ENCODE measurements around the gene PHACTR1.

The PHACTR1 gene

DNA sequence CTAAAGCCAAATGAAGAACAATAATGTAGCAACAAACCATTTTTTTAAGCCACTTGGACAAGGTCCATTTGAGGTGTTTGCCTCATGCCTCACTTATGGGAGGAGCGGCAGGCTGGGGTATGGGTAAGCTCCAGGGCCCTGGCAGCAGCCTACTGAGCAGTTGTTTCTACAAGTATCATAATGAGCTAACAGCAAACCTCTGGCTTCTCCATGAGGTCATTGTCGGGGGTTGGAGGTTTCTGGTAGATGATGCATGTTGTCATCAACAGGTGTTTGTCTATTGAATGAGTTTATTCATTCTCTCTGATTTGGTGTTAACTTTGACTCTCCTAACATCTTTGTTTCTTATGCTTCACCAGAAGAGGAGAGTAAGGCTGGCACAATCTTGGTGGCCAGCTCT, 461.1 kb downstream of the PHACTR1 start:
- TF ChIP-seq EP300 (IDR thresholded peaks at IDR 0.05; ENCODE audit: borderline replicate concordance) (no peak), EGR1 (IDR thresholded peaks at IDR 0.05) (no peak), CEBPB (IDR thresholded peaks at IDR 0.05) (no peak), TCF12 (IDR thresholded peaks at IDR 0.05; ENCODE audit: low read depth) (no peak)
- TF ChIP-seq, protein P1, sequence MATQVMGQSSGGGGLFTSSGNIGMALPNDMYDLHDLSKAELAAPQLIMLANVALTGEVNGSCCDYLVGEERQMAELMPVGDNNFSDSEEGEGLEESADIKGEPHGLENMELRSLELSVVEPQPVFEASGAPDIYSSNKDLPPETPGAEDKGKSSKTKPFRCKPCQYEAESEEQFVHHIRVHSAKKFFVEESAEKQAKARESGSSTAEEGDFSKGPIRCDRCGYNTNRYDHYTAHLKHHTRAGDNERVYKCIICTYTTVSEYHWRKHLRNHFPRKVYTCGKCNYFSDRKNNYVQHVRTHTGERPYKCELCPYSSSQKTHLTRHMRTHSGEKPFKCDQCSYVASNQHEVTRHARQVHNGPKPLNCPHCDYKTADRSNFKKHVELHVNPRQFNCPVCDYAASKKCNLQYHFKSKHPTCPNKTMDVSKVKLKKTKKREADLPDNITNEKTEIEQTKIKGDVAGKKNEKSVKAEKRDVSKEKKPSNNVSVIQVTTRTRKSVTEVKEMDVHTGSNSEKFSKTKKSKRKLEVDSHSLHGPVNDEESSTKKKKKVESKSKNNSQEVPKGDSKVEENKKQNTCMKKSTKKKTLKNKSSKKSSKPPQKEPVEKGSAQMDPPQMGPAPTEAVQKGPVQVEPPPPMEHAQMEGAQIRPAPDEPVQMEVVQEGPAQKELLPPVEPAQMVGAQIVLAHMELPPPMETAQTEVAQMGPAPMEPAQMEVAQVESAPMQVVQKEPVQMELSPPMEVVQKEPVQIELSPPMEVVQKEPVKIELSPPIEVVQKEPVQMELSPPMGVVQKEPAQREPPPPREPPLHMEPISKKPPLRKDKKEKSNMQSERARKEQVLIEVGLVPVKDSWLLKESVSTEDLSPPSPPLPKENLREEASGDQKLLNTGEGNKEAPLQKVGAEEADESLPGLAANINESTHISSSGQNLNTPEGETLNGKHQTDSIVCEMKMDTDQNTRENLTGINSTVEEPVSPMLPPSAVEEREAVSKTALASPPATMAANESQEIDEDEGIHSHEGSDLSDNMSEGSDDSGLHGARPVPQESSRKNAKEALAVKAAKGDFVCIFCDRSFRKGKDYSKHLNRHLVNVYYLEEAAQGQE (IDR thresholded peaks at IDR 0.05; ENCODE audit: low read depth) = no peak

DNA sequence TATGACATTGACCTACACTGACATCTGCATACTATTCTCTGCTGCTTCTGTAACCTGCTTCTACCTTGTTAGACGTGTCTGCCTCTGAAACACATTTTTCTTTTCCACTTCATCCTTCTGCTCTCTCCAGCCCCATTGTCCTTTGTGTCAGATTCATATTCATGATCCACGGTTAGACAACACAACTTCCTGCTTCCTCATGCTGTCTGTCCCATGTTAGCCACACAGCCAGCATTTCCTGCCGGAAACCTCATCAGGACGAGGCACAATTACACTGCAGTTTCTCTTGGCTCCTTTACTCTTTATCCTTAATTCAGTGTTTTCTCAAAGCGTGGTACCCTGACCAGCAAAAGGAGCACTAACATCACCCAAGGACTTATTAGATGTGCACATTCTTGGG, 461.5 kb downstream of the PHACTR1 start:
- TF ChIP-seq ZBTB7A (IDR thresholded peaks at IDR 0.05; ENCODE audit: low read depth) (no peak), TEAD4 (IDR thresholded peaks at IDR 0.05) (no peak), YY1 (IDR thresholded peaks at IDR 0.05; ENCODE audit: low read depth) (no peak), EGR1 (IDR thresholded peaks at IDR 0.05) (no peak), CEBPB (IDR thresholded peaks at IDR 0.05) (no peak), EP300 (IDR thresholded peaks at IDR 0.05; ENCODE audit: borderline replicate concordance) (no peak), RAD21 (IDR thresholded peaks at IDR 0.05; ENCODE audit: low read depth) (no peak), TAF1 (IDR thresholded peaks at IDR 0.05; ENCODE audit: low read depth) (no peak), USF1 (IDR thresholded peaks at IDR 0.05) (no peak), NFIC (IDR thresholded peaks at IDR 0.05) (no peak), CREB1 (IDR thresholded peaks at IDR 0.05; ENCODE audit: low read depth) (no peak), FOXM1 (IDR thresholded peaks at IDR 0.05; ENCODE audit: borderline replicate concordance, low read depth) (no peak), TCF12 (IDR thresholded peaks at IDR 0.05; ENCODE audit: low read depth) (no peak), MAX (IDR thresholded peaks at IDR 0.05) (no peak)
- TF ChIP-seq, protein P1 (IDR thresholded peaks at IDR 0.05; ENCODE audit: low read depth) = no peak

DNA sequence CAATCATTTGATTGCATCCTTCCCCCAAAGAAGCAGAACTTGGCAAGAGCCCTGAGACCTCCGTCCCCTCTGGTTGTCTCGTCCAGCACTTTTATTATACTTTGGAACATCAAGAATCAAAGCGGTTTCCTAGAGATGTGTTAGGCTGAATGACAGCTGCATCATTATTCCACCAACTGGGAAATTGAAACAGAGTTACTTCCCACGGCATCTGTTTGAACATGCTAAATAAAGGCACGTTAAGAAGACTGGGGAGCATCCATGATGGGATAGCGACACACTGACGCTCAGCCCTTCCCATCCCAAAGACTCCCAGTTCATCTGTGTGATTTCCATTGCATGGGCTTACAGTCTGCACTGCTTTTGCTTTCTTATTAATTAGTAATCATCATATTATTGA, 464.0 kb downstream of the PHACTR1 start:
- TF ChIP-seq FOXM1 (IDR thresholded peaks at IDR 0.05; ENCODE audit: borderline replicate concordance, low read depth) (no peak), YY1 (IDR thresholded peaks at IDR 0.05; ENCODE audit: low read depth) (no peak), ZBTB7A (IDR thresholded peaks at IDR 0.05; ENCODE audit: low read depth) (no peak), TEAD4 (IDR thresholded peaks at IDR 0.05) (no peak), TAF1 (IDR thresholded peaks at IDR 0.05; ENCODE audit: low read depth) (no peak), EGR1 (IDR thresholded peaks at IDR 0.05) (no peak), CEBPB (IDR thresholded peaks at IDR 0.05) (no peak), MAX (IDR thresholded peaks at IDR 0.05) (no peak), USF1 (IDR thresholded peaks at IDR 0.05) (no peak), EP300 (IDR thresholded peaks at IDR 0.05; ENCODE audit: borderline replicate concordance) (no peak), CREB1 (IDR thresholded peaks at IDR 0.05; ENCODE audit: low read depth) (no peak), RAD21 (IDR thresholded peaks at IDR 0.05; ENCODE audit: low read depth) (no peak), NFIC (IDR thresholded peaks at IDR 0.05) (no peak), TCF12 (IDR thresholded peaks at IDR 0.05; ENCODE audit: low read depth) (no peak)
- TF ChIP-seq, protein P1 (IDR thresholded peaks at IDR 0.05; ENCODE audit: low read depth) = no peak

DNA sequence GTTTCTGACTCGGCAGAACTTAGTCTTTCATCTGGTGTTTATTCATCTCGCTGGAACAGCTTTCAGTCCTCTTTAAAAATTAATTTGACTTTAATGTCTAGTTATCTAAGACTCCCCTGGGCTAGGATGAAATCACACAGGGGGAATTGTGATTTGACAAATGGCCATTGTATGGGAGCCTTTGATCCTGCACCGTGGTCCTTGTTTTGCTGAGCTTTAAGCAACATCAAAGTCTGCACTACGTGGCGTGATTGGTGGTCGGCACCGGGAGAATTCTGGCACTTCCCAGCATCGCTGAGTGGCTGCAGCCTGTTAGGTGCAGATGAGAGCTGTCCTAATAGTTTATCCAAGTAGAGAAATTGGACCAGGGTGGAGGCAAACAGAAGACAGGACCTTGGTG, 464.8 kb downstream of the PHACTR1 start:
- TF ChIP-seq FOXM1 (IDR thresholded peaks at IDR 0.05; ENCODE audit: borderline replicate concordance, low read depth) (no peak), YY1 (IDR thresholded peaks at IDR 0.05; ENCODE audit: low read depth) (no peak), CREB1 (IDR thresholded peaks at IDR 0.05; ENCODE audit: low read depth) (no peak), USF1 (IDR thresholded peaks at IDR 0.05) (no peak)

Data from Ishikawa (cell line).